Measurements from ENCODE around the gene MIEF1.
A peak's percentile ranks its signal among the peaks of the same experiment; 100 is the strongest.
"Not testable (repeated sequence)": the region's sequence is repeated elsewhere in the genome, so short reads cannot be mapped to it uniquely, and the experiment has no call there.

The MIEF1 gene

DNA sequence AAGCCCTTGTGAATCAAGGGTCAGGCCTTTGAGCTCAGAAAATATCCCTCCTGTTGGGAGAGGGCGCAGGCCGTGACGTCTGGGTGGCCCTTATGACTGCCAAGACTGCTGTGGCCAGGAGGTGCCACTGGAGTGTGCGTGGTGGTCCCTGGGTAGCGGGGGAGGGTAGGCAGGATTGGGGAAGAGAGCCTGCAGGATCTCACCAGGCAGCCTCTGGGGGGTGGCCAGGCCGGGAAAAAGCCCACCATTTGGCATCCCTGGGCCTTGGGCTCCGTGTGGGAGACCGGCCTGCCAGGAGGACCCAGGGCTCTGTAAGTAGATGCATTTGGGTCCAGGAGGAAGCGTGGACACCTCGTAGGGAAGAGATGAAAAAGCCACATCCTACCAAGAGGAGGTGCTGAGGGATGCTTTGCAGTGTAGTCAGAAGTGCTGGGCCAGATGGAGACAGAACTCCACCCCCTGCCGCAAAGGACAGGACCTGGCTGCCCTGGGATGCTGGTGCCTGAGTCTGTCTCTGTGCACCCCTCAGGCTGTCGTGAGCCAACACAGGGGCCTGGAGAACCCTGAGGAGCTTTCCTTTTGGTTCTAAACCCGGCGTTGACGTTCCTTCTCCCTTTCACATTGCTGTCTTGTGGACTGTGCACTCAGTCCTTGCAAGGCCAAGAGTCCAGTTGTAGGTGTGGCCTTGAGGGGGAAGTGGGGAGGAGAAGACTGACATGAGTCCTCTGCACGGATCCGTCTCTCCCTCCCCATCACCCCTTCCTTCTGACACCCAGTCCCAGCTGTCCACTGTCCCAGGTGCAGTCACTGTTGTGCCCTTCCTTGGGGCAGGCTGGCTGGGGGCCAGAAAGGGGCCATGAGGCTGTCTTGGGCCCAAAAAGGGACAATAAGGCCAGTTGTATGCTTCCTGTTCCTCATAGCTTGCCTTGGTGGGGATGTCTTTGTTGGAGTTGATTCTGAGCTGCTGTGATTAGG, 12.7 kb upstream of the MIEF1 start:
- no peak for DNase-seq

DNA sequence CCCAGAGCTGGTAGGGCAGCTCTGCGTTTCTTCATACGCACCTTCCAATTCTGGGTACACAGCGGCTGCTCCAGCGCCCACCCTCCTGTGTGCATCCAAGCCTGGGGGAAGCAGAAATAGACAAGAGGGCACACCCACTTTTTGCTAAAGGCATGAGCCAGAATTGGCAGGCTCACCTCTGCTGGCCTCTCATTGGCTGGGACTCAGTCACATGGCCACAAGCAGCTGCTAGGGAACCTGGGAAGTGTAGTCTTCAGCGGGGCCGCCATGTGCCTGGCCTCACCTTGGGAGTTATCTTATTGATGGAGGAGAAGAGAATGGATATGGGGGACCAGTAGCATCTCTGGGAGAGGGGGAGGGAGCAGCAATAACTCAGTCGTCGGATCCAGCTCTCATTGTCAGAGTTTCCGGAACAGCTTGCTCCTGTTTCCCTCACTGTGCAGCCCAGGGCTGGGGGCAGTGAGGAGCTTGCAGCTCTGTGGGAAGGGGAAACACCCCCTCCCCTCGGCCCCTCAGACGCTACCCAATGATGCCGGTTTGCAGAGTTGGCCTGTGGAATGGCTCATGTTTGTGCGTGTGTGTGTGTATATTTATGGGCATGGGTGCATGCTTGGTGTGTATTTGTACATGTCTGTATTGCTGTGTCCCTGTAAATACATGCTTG, 11.8 kb upstream of the MIEF1 start:
- DNase-seq = peak in 51 of 56 donors; percentile 23 to 88 (median 70)

DNA sequence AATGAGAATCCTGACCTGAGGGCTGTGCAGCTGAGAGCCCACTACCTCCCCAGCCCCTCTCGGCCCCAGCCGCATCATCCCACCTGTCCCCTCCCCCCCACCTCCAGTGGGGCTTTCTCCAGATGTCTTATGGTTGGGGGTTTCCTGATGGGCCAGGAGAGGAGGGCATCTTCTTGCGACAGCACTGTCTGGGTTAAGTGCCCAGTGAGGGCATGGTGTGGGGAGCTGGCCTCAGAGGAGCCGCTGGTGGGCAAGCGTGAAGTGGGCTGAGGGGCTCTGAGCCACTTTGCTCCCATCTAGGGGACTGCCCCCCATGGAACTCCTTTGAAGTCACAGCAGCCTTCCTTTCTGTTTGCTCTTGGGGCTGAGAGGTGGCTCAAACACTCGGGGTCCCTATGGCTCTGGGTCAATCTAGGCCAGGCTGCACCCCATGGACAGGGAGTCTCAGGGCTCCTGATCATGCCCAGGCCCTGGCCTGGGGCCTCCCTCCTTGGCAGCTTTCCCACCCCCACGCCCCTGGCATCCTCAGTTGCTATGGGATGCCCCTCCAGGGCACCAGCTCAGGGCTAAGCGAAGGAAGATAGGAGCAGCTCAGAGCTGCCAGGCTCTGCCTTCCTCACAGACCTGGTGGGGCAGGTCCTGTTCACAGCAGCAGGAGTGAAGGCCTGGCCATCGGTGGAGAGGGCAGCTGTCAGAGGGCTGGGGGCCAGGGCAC, 11.0 kb upstream of the MIEF1 start:
- DNase-seq = no peak

DNA sequence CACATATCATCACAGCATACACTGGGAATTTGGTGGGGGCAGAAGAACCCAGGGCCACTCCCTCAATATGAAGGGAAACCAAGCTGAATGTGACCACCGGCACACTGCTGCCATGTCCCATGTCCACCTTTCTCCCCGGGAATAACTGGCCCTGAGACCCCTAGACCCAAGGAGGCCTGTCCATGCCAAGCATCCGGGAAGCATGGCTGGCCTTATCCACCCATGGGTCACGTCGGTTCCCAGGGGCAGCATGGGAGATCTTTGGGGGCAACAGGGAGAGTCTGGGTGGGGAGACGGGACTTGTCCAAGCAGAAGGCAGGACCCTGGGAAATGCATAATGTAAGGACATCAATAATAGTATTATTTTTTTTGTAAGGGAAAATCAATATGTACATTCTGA, 10.4 kb upstream of the MIEF1 start:
- DNase-seq = no peak

DNA sequence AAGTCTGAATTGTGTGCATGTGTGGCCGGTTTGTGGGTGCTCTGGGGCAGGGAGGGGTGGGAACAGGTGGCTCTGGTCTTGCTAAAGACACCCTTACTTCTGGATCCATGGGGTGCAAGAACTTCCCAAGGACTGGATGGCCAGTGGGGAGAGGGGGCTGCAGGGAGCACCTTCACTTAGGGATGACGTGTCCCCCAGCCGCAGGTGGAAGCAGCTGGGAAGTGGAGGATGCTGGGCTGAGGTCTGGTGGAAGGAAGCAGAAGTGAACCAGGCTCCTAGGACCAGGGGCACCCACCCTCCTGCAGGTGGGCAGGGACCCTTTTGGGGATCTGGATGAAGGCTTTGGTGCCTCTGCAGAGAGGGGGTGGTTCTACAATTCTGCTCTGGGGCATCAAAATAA, 9.9 kb upstream of the MIEF1 start:
- no peak for DNase-seq

DNA sequence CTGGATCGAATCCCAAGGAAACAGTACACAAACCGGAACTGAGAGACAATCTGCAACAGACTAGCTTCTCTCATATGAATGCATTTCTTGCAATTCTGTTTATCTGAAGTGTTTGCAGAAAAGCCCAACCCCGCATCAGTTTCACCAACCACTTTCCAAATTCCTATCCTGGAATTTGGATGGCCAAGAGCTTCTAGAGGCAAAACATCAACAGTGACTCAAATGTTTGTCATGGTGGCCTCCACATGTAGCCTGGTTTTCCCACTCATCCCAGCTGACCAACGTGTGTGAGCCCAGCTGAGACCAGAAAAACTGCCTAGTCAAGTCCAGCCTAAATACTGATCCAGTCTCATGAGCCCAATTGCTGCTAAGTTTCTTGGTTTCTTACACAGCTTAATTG, 8.3 kb upstream of the MIEF1 start:
- no peak for DNase-seq

DNA sequence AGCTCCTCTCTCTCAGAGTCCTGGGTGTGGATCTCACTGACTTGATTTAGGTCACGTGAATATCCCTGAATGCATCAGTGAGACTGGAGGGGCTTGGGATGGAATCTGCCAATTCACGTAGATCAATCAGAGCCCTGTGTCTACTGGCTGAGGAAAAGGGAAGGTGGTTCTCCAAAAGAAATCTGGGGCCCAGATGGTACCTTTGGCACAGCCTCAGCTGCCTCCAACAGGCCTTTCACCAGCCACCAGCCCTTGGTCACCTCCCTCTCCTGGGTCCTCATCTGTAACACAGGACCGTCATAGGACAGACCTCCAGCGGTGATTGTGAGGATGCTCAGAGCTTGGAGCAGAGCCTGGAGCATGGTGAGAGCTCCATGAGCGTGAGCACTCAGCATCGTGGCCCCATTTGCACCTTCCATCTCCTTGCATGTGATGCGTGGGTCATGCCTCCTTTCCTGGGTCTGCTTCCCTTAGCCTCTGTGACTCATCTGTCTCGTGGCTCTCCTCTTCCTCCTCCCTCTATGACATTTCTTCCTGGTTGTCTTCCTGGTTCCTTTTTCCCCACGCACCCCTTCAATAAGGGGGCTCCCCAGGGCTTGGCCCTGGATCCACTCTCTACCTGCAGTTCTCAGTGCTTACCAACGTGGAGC, 7.5 kb upstream of the MIEF1 start:
- DNase-seq = no peak

DNA sequence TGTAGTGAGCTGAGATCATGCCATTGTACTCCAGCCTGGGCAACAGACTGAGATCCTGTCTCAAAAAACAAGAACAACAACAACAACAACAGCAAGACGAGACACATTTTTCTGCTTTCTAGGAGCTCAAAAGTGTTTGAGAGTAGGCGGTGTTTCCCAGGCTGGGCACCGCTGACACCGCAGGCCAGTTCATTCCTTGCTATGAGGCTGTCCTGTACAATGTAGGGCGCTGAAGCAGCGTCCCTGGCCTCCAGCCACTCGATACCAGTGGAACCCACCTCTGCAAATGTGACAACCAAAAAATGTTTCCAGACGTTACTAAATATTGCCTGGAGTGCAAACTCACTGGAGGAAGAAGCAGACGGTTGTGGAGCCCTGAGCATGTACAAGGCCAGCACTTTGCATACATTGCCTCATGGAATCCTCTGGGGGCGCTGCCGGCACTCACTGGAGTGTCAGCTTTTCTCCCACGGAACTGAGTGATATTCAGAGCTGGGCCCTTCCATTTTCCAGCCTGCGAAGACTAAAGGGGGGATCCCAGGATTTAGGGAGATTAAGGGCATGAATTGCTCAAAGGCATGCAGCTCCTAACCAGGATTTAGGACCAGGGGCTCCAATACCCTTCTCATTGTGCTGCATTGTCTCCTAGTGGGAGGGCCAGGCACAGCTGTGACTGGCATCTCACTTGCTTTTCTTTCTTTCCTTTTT, 5.8 kb upstream of the MIEF1 start:
- DNase-seq = peak in 53 of 56 donors; percentile 23 to 90 (median 76)

DNA sequence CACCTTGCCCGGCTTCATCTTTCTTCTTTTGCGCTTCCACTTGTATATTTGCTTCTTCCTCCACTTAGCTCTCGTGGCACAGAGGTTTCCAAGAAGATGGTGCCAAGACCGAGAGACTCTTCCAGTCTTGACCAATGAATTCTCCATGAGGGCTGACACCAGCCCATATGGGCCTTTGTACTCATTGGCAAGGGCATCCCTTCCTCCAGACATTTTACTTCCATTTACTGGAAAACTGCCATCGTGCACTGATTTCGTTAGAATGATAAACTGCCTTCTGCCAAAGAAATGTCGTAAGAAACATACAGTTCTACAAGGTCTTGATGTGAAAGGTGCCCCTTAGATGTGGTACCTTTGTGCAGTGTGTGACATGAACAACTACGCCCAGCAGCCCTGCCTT, 4.7 kb upstream of the MIEF1 start:
- no peak for DNase-seq

DNA sequence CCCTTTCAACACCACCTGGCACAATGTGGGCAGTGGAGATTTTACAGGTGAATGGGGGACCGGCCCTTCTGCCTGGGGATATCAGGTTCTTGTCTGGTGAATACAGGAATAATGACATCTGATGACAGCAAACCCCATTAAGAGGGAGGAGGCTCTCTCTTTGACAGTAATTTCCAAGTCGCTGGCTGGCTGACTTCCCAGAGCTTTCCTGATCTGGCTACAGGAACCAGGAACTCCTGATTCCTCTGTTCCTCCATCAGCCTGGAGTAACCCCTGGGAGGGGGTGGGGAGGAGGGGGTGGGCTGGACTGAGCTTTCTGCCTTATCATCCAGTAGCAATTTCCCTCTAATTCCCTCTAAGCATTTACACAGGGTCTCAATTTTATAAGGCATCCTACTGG, 3.7 kb upstream of the MIEF1 start:
- DNase-seq = peak in 11 of 56 donors; percentile 34 to 72 (median 46)

DNA sequence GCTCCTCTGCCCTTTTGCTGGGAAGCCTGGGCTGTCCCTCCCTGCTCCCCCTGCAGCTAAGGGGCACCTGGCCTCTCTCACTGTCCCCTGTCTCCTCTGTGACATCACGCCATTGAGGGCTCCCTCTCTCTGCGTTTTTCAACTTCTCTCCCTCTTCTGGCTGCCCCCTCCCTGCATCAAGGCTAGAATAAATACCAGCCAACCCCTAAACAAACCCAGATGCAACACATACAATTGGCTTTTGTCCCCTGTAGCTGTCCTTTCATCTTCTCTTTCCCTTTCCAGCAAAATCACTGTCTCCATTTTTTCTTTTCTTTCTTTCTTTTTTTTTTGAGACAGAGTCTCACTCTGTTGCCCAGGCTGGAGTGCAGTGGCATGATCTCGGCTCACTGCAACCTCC, 3.3 kb upstream of the MIEF1 start:
- peak in 24 of 56 donors; percentile 21 to 72 (median 43) for DNase-seq

DNA sequence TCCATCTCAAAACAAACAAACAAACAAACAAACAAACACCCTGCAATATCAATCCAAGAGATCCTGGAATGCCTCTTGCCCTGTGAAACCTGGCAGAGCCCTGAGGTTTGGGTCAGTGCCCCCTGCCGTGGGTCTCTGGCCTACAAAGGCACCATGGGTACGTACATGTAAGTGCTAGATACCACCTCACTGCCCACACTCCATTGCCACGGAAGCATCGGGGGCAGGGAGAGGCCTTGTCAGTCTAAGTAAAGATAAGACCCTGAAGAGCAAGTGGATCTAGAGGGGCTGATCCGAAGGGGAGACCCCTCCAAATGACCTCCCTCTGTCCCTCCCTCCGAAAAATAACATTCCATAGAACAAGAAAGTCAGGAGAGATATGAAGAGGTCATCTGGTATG, 2.0 kb upstream of the MIEF1 start:
- DNase-seq = no peak

DNA sequence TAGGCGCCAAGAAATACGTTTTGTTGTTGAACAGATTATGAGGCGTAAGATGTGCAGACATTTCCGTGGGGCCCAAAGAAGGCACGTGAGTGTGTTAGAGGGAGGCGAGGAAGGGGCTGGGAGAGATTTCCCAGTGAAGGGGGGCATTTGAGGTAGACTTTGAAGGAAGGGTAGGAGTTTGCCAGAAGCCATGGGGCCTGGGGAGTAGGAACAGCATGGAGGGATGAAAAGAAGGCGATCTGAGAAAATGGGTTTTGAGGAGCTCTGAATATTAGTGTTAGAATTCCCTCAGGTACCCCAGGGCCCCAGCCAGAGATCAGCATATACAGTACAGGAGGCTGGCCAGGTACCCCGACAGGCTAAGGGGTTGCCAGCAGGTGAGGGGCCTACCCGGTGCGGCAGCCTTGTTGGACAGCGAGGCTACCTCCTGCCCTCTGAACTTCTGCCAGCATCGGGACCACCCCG, 414 bp upstream of the MIEF1 start:
- no peak for DNase-seq

DNA sequence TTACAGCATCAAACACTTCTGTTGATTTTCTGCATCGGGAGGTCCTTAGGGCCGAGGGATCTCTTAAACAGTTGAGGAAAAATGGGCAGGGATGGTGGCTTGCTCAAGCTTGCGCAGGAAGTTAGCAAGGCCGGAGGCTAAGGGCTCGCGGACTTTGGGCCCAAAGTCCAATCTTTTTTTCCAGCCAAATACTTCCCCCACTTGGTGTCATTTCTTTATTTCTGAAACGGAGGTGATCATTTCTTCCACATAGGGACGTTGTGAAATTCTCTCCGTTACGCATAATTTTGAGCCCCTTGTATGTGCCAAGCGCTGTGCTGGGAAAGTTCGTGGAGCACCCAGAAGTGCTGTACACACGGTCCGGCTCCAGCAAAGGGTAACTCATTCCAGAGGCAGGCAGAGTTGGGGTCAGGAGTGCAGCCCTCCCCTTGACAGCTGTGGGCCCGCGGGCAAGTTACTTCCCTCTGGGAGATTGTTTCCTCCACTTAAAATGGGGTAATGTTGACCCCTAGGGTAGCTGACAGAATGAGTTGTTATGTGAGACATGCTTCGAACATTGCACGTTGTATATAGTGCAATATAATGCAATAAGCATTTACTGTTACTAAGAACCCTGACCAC, 809 bp downstream of the MIEF1 start:
- DNase-seq = no peak

DNA sequence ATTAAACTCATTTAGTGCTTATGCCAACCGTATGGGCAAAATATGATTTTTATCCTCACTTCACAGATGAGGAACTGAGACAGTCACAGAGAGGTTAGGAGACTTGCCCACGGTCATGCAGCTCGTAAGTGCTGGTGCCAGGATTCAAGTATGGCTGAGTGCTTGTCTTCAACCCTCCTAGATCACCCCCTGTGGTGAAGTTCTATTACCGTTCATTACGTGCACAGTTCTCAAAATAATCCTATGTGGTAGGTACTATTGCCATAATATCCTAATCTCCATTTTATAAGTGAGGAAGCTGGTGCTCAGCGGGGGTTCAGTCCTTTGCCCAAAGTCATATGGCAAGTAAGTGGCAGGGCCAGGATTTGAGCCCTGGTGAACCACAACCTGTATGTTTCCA, 1.5 kb downstream of the MIEF1 start:
- no peak for DNase-seq

DNA sequence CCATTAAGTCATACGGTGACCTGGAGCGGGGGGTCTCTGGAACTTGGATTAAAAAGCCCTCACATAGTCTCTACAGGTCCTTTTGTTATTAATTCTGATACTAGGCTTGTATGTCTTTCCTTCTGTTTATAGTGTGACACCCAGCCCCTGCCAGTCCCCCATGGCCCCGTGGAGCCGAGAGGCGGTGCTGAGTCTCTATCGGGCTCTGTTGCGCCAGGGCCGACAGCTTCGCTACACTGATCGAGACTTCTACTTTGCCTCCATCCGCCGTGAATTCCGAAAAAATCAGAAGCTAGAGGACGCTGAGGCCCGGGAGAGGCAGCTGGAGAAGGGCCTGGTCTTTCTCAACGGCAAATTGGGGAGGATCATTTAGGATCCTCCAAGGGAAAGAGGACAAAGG, 2.0 kb downstream of the MIEF1 start:
- DNase-seq = no peak

DNA sequence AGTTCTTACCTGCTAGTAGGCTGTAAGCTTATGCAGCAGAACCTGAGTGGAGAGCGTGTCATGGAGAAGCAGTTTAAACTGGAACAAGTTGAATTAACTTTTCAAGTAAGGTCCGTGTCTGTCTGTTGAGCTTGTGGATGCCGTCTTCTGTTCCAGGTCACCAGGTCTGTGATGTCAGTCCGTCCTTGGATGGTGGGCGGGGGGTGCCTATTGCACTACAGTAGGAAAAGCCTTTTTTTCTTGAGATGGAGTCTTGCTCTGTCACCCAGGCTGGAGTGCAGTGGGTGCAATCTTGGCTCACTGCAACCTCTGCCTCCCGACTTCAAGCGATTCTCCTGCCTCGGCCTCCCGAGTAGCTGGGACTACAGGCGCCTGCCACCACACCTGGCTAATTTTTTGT, 4.9 kb downstream of the MIEF1 start:
- DNase-seq = not testable (repeated sequence)

DNA sequence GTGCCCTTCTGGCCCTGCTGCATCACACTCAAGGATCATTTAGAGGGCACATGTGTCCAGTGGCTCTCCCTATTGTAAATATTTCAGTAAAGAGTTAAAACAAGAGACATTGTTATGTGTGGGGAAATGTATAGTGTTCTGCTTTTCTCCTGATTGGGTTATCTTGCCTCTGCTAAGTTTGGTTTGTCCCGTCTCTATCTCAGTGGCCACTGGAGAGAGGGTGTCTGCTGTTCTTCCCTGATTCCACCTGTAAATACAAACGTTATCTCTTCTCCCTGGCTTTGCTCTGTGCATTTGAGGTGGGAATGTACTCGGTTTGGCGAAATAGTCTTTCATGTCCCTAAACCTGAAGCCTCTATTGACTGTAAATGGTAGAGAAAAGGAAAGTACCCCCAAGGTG, 6.3 kb downstream of the MIEF1 start:
- no peak for DNase-seq

DNA sequence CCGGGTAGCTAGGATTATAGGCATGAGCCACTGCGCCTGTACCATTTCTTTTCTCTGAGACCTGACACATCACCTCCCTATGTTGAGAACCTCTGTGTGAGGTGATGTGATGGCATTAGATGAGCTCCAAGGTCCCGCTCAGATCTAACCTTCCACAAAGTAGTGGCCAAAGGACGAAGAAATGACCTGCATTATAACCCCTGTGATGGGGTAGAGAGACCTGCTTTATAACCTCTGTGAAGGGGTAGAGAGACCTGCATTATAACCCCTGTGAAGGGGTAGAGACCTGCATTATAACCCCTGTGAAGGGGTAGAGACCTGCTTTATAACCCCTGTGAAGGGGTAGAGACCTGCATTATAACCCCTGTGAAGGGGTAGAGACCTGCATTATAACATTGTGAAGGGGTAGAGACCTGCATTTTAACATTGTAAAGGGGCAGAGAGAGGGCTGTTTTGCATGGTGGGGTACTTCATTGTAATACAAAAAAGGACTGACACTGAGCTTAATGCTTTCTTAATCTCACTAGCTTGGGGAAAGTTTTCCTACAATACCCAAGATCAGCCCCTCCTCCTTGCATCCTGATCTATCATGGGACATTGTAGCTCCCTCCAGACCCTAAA, 8.5 kb downstream of the MIEF1 start:
- DNase-seq = no peak

DNA sequence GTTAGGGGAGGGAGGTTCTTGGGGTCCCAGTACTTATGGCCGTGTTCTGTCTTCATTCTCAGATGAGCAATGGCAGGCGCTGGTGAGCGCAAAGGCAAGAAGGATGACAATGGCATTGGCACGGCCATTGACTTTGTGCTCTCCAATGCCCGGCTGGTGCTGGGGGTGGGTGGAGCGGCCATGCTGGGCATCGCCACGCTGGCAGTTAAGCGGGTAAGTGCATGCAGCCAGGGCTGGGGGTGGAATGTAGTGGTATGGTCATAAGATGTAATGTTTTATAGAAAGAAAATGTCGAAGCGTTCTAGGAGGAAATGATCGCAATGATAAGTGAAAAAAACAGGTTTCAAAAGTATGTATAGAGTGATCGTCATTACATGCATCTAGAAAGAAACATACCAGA, 9.1 kb downstream of the MIEF1 start:
- DNase-seq = no peak
